C4-2B (cell line): ENCODE data around the gene P4HA1.

Experiments used
- CTCF ChIP-seq: fragments of 450-650 bp; conservative IDR thresholded peaks from 2 replicates; pipeline ENCODE4 v1.5.1; 2017; ENCODE audit warnings: mild to moderate bottlenecking
- ZFX ChIP-seq: fragments of 450-650 bp; IDR thresholded peaks from 2 replicates; pipeline ENCODE4 v1.6.1; 2017

- TF ChIP-seq CTCF = peak; percentile 89
- TF ChIP-seq ZFX = peak; percentile 76
These were observed at the start of gene P4HA1 for GRCh38 chr10:73096449-73097304.
